BLaER1 treated with 17β-estradiol and CSF1 and Interleukin-3, amounts not matched to agents 10 nM and 100 nM (cell line): ENCODE results near the gene AMIGO1.
A peak's percentile ranks its signal among the peaks of the same experiment; 100 is the strongest.

Source experiments
- H3K27ac ChIP-seq, 11 experiments: shearing (Covaris generic); formaldehyde crosslinking; 2 replicates each; pipeline ENCODE4 v1.8.1; 2022
- H3K27me3 ChIP-seq, 11 experiments: shearing (Covaris generic); formaldehyde crosslinking; 2 replicates each; pipeline ENCODE4 v1.8.1; 2022
- H3K36me3 ChIP-seq, 11 experiments: shearing (Covaris generic); formaldehyde crosslinking; 2 replicates each; pipeline ENCODE4 v1.8.1; 2022
- H3K4me1 ChIP-seq, 10 experiments: shearing (Covaris generic); formaldehyde crosslinking; 2 replicates each; pipeline ENCODE4 v1.8.1; 2022
- H3K4me2 ChIP-seq, 11 experiments: shearing (Covaris generic); formaldehyde crosslinking; 2 replicates each; pipeline ENCODE4 v1.8.1; 2022
- H3K4me3 ChIP-seq, 10 experiments: shearing (Covaris generic); formaldehyde crosslinking; 2 replicates each; pipeline ENCODE4 v1.8.1; 2022
- H3K9ac ChIP-seq, 11 experiments: shearing (Covaris generic); formaldehyde crosslinking; 2 replicates each; pipeline ENCODE4 v1.8.1; 2022
- H3K9me3 ChIP-seq, 11 experiments: shearing (Covaris generic); formaldehyde crosslinking; replicated peaks in 1 of 11; 2 replicates each; pipeline ENCODE4 v1.8.1; 2022
- H4K20me1 ChIP-seq, 11 experiments: shearing (Covaris generic); formaldehyde crosslinking; 2 replicates each; pipeline ENCODE4 v1.8.1; 2022
- Cebpa-rat ChIP-seq, 11 experiments: shearing (Covaris generic); IDR thresholded peaks; 2 replicates each; pipeline ENCODE4 v1.8.1; 2022

AMIGO1 gene

GRCh38 chr1:109527846-109528695, 18.5 kb upstream of the AMIGO1 start:
- H3K9ac ChIP-seq = no peak overlapping the region
- no peaks in the 10 kb centered on the region for H3K27me3 ChIP-seq
- H3K4me3 ChIP-seq = no peak overlapping the region
- peak overlapping the region in 5 of 11 experiments; percentile 12 to 38 (median 22); a peak in 4 of 22 replicates for H3K4me2 ChIP-seq
- no peaks in the 10 kb centered on the region for H4K20me1 ChIP-seq
- TF ChIP-seq Cebpa-rat (IDR thresholded peaks at IDR 0.05) = no peak
- no peaks in the 10 kb centered on the region for H3K9me3 ChIP-seq
- H3K4me1 ChIP-seq = peaks cover 11 to 57% (median 46%) of the 10 kb centered on the region in 10 experiments; a peak in 19 of 20 replicates
- no peak overlapping the region for H3K27ac ChIP-seq
- H3K36me3 ChIP-seq = no peaks in the 10 kb centered on the region

DNA sequence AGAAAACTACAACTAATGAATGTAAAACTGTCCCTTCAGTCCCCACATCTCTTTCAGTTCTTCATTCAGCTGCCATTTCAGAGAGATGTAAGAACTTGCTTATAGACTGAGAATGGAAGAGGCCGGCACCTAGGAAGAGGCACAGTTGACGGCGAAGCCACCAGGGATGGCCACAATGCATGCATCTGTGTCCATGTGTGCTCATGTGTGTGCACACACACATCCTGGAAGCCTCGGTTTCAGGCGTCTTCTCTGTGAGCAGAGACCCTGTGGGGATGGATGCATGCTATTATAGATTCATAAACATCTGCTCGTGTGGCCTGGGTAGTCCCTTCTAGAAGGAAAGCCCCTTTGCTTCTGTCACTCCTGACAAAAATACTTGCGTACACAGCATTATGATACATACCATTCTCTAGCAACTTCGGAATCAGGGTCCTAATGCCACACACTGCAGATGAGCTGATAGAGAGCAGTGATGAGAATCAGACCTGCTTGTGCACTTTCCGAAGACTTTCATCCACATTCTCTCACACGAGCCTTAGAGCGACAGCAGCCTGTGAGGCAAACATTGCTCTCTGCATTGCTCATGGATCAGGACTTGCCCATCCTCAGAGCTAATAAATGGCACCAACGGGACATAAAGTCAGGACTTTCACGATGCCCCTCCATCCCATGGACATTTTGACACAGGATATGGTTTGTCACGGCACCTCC, 17.7 kb upstream of the AMIGO1 start:
- H3K9ac ChIP-seq = no peak overlapping the region
- no peaks in the 10 kb centered on the region for H3K27me3 ChIP-seq
- H3K4me2 ChIP-seq = peak overlapping the region in 6 of 11 experiments; percentile 12 to 39 (median 27); a peak in 9 of 22 replicates
- H3K36me3 ChIP-seq = no peaks in the 10 kb centered on the region
- no peaks in the 10 kb centered on the region for H4K20me1 ChIP-seq
- H3K9me3 ChIP-seq = no peaks in the 10 kb centered on the region
- H3K4me3 ChIP-seq = no peak overlapping the region
- TF ChIP-seq Cebpa-rat (IDR thresholded peaks at IDR 0.05) = no peak
- peaks cover 6 to 49% (median 41%) of the 10 kb centered on the region in 10 experiments; a peak in 18 of 20 replicates for H3K4me1 ChIP-seq
- H3K27ac ChIP-seq = no peak overlapping the region

DNA sequence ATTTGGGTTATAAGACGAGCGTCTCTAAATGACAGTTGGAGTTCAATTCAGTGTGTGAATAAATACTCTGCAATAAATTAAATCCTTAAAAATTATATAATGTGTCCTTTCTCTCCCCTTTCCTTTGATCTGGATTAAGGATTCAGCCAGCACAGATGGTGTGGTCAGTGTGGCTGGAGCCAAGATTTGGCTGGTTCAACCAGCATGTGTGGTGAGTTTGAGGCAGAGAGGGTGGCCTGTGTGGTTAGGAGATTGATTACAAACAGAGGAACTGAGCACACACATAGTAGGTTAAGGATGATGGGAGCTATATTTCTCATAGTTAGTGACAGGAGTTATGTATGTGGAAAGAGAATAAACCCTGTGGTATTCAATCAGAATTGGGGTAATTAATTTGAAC, 14.2 kb upstream of the AMIGO1 start:
- H3K4me3 ChIP-seq = no peak overlapping the region
- no peak for TF ChIP-seq Cebpa-rat (IDR thresholded peaks at IDR 0.05)
- no peak overlapping the region for H3K4me2 ChIP-seq
- no peaks in the 10 kb centered on the region for H3K27me3 ChIP-seq
- peaks cover 0 to 14% (median 8%) of the 10 kb centered on the region in 10 experiments; a peak in 11 of 20 replicates for H3K4me1 ChIP-seq
- no peaks in the 10 kb centered on the region for H4K20me1 ChIP-seq
- H3K36me3 ChIP-seq = no peaks in the 10 kb centered on the region
- no peak overlapping the region for H3K27ac ChIP-seq
- H3K9ac ChIP-seq = no peak overlapping the region
- no peaks in the 10 kb centered on the region for H3K9me3 ChIP-seq

DNA sequence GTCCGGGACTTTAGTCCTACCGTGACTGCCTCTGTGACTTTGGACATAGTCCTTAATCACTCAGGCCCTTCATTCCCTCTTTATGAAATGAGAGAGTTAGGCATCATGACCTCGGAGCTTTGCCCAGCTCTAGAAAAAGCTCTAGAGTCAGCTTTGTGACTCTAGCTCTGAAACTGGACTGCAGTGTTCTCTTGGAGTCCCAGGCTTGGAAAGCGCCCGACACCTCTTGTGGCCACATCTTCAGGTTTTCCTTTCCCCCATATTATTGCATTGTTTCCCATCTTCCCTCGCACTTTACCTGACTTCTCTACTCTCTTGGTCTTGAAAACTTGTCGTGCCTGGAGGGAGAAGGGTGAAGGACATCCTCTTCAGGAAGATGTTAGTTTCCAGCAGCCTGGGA, 12.5 kb upstream of the AMIGO1 start:
- H3K9me3 ChIP-seq = no peaks in the 10 kb centered on the region
- H3K9ac ChIP-seq = no peak overlapping the region
- no peaks in the 10 kb centered on the region for H3K27me3 ChIP-seq
- no peaks in the 10 kb centered on the region for H4K20me1 ChIP-seq
- H3K4me2 ChIP-seq = no peak overlapping the region
- TF ChIP-seq Cebpa-rat (IDR thresholded peaks at IDR 0.05) = no peak
- no peaks in the 10 kb centered on the region for H3K36me3 ChIP-seq
- H3K4me1 ChIP-seq = peaks cover 0 to 3% (median under 1%) of the 10 kb centered on the region in 10 experiments; a peak in 9 of 20 replicates
- H3K27ac ChIP-seq = no peak overlapping the region
- H3K4me3 ChIP-seq = no peak overlapping the region

DNA sequence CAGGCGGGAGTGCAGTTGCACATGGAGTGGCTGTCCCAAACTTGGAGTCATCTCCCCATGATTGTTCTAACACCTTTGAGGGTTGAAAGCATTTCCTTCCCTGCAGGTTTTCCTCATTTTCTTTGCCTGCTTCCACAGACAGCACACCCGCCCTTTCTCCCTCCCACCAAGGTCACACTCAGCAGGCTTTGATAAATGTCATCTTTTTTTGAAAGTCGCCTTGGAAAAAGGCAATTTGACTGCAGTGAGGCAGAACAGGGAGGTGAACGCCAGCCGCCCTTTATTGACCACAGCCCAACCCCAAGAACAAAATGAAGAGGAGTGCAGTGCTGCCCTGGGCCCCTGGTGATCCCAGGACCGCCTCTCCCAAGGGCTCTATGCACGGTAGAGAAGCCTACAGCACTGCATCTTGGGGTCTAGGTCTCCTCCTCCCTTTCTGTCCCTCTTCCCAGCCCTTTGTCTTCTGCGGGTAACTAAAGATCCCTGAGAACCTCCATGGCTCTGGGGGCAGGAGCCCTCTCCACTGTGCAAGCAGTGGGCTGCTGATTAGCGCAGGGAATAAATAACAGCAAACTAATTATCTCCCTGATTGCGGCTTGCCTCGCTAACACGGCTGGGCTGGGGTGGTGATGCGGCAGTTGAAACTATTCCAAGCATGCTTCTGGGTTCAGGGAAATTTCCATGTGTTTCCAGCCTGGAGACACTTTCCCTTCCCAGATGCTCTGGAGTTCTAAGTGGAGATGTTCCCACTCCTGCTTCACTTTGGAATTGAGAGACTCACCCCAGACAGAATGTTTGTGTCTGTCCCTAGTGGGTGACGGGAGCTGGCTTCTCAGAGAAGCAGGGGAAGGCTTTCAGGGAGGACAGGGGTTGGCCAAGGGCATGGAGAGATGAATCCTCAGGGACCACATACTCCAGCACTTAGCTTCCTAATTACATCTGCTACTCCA, 11.8 kb upstream of the AMIGO1 start:
- no peak for TF ChIP-seq Cebpa-rat (IDR thresholded peaks at IDR 0.05)
- Histone ChIP-seq H3K4me1 (no peaks in the 10 kb centered on the region; a peak in 1 of 20 replicates), H3K9ac (no peak overlapping the region)

DNA sequence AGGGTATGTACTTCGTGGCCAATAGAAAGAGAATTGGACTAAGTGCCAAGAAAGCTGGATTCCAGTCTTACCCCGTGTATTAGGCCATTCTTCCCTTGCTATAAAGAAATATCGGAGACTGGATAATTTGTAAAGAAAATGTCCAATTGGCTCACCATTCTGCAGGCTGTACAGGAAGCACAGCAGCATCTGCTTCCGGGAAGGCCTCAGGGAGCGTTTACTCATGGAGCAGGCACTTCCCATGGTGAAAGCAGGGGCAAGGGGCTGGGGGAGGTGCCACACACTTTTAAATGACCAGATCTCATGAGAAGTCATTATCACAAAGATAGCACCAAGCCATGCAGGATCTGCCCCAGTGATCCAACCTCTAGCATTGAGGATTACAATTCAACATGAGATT, 7.8 kb upstream of the AMIGO1 start:
- no peak overlapping the region for H3K27ac ChIP-seq
- H3K27me3 ChIP-seq = no peaks in the 10 kb centered on the region
- no peak for TF ChIP-seq Cebpa-rat (IDR thresholded peaks at IDR 0.05)
- H3K36me3 ChIP-seq = no peaks in the 10 kb centered on the region
- no peak overlapping the region for H3K4me2 ChIP-seq
- H3K4me1 ChIP-seq = no peaks in the 10 kb centered on the region; a peak in 1 of 20 replicates
- H3K9me3 ChIP-seq = no peaks in the 10 kb centered on the region
- no peak overlapping the region for H3K9ac ChIP-seq
- H4K20me1 ChIP-seq = no peaks in the 10 kb centered on the region
- H3K4me3 ChIP-seq = no peak overlapping the region

More for the DNA sequence above, 11.8 kb upstream of the AMIGO1 start:
- H3K36me3 ChIP-seq = no peaks in the 10 kb centered on the region
- no peak overlapping the region for H3K27ac ChIP-seq
- no peak overlapping the region for H3K4me2 ChIP-seq
- H3K9me3 ChIP-seq = no peaks in the 10 kb centered on the region
- H4K20me1 ChIP-seq = no peaks in the 10 kb centered on the region
- no peak overlapping the region for H3K4me3 ChIP-seq
- H3K27me3 ChIP-seq = no peaks in the 10 kb centered on the region

- H3K4me1 ChIP-seq = no peaks in the 10 kb centered on the region; a peak in 1 of 20 replicates
- no peak overlapping the region for H3K9ac ChIP-seq
- no peak overlapping the region for H3K4me2 ChIP-seq
- no peaks in the 10 kb centered on the region for H3K36me3 ChIP-seq
- no peak overlapping the region for H3K27ac ChIP-seq
- H3K27me3 ChIP-seq = no peaks in the 10 kb centered on the region
- H3K9me3 ChIP-seq = no peaks in the 10 kb centered on the region
- no peaks in the 10 kb centered on the region for H4K20me1 ChIP-seq
- no peak overlapping the region for H3K4me3 ChIP-seq
- no peak for TF ChIP-seq Cebpa-rat (IDR thresholded peaks at IDR 0.05)
Observed at GRCh38 chr1:109516872-109517271, 7.3 kb upstream of the AMIGO1 start.

DNA sequence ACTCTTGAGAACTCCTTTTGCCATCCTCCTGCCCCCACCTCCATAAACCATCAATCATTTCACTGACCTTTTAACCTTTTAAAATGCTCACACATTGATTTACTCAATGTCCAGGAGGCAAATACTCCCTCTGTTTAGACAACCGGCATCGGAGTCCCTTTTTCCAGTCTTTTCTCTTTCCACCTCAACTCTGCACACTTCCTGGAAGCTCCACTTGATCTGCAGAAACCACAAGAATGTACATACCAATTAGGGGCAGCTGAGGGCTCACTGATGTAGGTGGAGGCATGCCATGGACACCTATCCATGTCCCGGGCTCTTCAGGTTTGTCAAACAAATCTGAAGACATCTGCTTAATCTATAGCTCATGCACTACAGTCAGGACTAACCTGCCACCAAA, 5.3 kb upstream of the AMIGO1 start:
- no peak for TF ChIP-seq Cebpa-rat (IDR thresholded peaks at IDR 0.05)
- Histone ChIP-seq H3K4me1 (peaks cover 5 to 8% (median 7%) of the 10 kb centered on the region in 10 experiments), H3K27ac (no peak overlapping the region), H3K9ac (no peak overlapping the region), H3K9me3 (no peaks in the 10 kb centered on the region), H3K36me3 (no peaks in the 10 kb centered on the region), H3K4me3 (no peak overlapping the region), H3K27me3 (0 out of 22 replicates have a peak, but pooled peaks cover 0 to 4% (median 0%) of the 10 kb centered on the region in 11 experiments), H4K20me1 (no peaks in the 10 kb centered on the region), H3K4me2 (no peak overlapping the region)
